ENCODE measurements around the gene LILRB2.
A peak's percentile ranks its signal among the peaks of the same experiment; 100 is the strongest.
"Not testable (repeated sequence)": the region's sequence is repeated elsewhere in the genome, so short reads cannot be mapped to it uniquely, and the experiment has no call there.

The LILRB2 gene

DNA sequence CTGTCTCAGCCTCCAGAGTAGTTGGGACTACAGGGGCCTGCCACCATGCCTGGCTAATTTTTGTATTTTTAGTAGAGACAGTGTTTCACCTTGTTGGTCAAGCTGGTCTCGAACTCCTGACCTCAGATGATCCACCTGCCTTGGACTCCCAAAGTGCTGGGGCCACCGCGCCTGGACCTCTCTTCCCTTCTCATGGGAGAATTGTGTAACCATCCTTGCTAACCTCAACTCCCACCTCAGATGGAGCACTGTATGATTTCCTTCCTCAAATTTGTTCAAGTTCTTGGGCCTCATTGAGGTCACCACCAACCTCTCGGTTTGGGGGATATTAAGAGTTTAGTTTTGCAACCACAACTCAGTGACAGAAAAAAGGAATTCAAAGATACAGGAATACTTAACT, 21.3 kb upstream of the LILRB2 start:
- peak; percentile 46 for DNase-seq

GRCh38 chr19:54299515-54299914, 18.6 kb upstream of the LILRB2 start:
- DNase-seq: no peak

DNA sequence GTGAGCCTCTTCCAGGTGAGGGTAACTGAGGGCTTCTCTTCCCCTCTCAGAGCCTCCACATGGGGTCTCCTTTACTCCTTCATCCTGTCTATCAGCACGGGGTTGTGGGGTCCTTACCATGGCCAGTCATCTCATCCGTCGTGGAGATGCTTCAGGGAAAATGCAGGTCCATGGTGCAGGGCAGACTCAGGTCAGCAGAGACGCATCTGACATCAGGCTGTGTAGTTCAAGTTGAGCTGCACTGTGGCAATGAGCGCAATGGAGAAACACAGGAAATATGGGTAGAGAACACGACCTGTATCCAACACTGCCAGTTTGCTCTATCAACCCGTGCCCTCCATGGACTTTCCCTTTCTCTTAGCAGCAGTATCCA, 18.2 kb upstream of the LILRB2 start:
- no peak for DNase-seq

- no peak for DNase-seq
These were observed 17.6 kb upstream of the LILRB2 start for GRCh38 chr19:54298357-54299125.

DNA sequence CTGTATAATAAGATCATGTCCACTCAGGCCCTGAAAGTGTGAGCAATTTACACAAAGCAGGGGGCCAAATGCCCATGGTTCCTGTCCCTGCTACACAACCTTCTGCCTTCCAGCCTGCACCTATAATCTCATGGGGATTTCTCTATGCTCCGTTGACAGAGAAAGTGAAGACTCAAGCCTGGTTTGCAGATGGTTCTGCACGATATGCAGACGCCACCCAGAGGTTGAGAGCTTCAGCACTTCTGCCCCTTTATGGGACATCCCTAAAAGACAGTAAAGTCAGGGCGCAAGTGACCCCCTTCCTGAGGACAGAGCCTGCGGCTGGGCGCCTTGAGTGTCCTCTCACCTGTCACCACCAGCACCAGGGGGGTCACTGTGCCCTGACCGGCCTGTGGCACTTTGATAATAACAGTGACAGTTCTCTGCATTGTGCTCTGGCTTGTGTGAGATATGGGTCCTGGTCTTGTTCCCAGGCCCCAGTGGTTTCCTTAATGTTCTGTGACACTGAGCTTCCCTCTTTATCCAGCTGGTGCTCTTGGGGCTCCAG, 16.9 kb upstream of the LILRB2 start:
- DNase-seq: peak; percentile 27

- DNase-seq: no peak
These were observed 13.6 kb upstream of the LILRB2 start for GRCh38 chr19:54294539-54294938.

GRCh38 chr19:54289160-54289559, 8.2 kb upstream of the LILRB2 start:
- DNase-seq: not testable (repeated sequence)

GRCh38 chr19:54287456-54287855, 6.5 kb upstream of the LILRB2 start:
- DNase-seq: no peak

DNA sequence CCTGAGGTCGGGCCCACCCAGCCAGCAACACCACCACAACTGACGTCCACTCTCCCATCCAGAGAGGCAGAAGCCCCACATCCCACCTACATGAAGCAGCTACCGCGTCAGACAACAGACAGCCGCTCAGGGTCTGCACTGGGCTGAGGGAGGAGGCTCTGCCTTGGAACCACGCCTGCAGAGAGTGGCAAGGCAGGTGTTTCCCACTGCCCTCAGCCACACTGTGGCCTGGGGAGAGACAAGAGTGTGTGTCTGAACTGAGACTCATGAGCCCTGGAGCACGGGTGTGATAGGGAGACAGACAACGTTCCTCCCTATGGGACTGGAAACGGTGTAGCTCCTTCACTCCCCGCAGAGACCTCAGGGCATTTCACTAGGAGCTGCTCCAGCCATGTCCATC, 5.4 kb upstream of the LILRB2 start:
- not testable (repeated sequence) for DNase-seq

DNA sequence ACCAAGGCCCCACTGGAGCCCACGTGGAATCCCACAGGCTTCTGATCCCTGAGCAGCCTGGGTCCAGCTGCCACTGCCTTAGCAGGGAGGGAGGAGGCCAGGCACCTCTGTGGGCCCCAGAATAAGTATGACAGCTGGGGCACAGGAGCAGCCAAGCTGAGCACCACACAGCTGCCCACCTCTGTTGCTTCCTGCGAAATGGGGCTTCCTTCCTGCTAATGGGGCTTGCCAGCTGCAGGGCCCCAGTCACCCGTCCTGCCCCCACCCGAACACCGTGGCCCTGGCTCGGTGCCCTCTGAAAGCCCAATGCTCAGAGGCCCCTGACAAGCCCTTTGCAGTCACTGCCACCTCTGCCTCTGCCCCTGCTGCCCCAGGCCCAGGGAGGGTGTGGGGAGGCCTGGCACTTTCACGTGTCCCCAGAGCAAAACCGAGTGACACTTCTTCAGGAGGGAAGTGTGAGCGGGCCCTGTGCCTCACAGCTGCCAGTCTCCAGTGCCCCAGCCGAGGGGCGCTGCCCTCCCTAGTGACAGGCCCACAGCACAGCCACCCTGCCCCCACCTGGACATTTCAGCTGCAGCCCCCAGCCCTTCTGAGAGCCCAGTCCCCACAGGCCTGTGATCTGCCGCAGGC, 4.6 kb upstream of the LILRB2 start:
- DNase-seq: not testable (repeated sequence)

DNA sequence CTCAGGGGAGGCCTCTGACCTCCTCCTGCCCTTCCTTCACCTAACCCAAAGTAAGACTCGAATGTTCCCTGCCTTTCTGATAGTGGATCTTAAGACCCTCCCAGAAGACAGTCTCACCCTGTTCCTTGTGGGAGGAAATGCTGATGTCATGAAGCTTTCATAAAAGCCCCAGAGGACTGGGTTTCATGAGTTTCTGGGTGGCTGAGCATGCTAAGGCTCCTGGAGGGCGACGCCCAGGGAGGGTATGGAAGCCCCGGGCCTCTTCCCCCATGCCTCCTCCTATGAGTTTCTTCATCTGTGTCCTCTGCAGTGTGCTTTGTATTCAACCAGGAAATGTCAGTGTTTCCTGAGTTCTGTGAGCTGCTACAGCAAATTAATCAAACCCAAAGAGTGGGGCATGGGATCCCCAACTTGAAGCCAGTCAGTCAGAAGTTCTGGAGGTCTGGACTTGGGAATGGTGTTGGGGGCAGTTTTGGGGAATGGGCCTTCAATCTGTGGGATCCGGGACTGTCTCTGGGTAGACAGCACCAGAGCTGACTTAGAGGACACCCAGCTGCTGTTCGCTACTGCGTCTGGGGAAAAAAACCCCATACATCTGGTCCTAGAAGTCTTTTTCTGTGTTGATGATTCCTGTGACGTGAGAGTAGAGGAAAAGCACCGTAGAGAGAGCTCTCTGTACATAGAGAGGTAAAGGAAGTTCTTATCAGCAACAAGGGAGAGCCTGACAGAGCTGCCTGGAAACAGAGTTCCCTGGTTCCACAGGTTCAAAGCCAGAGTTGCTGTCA, 2.0 kb upstream of the LILRB2 start:
- DNase-seq: peak; percentile 29

DNA sequence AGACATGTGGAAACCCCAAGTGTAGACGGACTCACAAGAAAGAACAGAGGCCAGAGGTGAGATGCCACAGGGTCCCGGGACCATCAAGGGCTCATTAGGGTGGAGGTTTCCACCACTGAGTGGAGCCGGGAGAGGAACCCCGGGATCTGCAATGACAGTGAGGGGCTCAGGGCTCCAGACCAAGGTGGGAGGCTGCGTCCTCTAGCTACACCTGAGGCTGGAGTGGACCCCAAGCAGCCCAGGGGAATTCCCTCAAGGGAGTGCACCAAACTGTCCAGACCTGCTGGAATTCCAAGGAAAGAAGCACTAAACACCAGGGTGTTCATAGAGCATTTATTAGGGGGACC, 792 bp upstream of the LILRB2 start:
- DNase-seq: not testable (repeated sequence)

GRCh38 chr19:54280441-54280840, 469 bp downstream of the LILRB2 start:
- DNase-seq: not testable (repeated sequence)

- DNase-seq: not testable (repeated sequence)
These were observed 885 bp downstream of the LILRB2 start for GRCh38 chr19:54280025-54280424.

DNA sequence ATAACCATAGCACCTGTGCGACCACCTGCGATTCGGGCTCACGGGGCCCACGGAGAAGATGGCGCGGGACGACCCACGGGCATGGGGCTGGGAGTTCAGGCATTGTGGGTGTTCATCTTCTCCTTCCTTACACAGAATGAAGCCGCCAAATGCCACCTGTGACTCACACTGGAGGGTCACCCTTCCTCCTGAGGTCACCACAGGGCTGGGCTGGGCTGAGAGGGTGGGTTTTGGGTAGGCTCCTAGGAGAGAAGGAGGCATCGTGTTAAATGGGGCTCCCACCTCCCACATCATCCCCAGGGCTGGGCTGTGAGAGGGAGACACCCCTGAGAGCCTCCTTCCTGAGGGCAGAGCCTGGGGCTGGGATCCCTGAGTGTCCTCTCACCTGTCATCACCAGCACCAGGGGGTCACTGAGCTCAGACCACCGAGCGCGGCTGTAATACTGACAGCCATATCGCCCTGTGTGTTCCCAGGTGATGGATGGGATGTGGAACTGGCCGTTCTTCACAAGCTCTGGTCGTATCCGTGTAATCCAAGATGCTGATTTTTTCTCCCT, 1.4 kb downstream of the LILRB2 start:
- DNase-seq: no peak

DNA sequence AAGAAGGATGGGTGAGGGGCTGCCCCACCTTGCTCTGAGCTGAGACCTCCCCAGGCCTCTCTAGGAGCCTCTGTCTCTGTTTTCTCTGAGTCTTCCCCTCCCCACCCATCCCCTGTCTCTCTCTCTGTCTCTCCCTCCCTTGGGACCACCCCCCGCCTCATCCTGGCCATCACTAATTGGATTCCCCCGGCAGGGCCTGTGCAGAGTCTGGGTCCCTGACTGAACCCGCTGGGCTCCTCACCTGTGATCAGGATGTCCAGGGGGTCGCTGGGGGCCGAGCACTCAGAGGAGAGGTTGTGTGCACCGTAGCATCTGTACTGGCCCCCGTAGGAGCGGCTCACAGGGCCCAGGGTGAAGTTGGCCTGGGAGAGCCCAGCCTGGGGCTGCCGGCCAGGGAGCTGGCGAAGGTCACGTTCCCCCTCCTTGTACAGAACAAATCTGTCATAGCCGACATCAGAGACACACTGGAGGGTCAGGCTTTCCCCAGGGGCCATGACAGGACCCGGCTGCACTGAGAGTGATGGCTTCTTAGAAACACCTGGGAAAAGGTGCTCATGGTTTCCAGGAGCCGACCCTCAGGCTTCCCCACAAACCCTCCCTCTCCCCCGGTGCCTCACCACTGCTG, 2.2 kb downstream of the LILRB2 start:
- DNase-seq: not testable (repeated sequence)

GRCh38 chr19:54278056-54278455, 2.9 kb downstream of the LILRB2 start:
- DNase-seq: not testable (repeated sequence)

- not testable (repeated sequence) for DNase-seq
These were observed 3.7 kb downstream of the LILRB2 start for GRCh38 chr19:54277111-54277615.

- DNase-seq: no peak
These were observed 5.0 kb downstream of the LILRB2 start for GRCh38 chr19:54275951-54276350.

DNA sequence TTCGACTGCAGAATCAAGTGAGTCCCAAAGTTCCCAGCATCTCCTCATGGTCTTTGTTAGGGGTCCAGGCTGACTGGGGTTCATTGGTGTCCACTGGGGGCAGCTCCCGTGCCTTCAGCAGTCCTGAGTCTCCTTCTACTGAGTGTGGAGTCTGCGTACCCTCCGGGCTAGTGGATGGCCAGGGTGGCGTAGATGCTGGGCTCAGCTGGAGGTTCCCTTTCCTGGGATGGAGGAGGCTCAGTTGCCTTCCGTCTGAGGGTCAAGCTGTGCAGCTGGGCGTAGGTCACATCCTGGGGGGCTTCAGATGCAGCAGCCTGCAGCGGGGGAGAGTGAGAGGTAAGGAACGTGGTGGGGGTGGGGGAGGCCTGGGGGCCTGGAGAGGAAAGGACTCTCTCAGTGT, 6.4 kb downstream of the LILRB2 start:
- not testable (repeated sequence) for DNase-seq

DNA sequence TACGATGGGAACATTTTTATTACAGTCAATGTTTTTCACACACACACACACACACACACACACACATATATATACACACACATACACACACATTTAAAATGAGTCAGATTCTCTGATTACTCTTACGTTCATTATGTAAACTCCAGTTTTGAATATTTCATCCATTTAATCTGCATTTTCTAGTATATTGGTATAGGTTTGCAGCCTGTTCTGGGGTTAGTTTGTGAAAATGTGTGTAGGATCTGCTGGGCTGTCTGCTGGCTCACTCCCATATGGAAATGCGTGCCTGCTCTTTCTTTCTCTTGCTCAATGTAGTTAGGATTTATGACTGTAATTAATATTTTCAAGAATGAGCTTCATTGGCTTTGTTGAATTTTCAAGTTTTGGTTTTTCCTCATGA, 7.1 kb downstream of the LILRB2 start:
- DNase-seq: no peak

DNA sequence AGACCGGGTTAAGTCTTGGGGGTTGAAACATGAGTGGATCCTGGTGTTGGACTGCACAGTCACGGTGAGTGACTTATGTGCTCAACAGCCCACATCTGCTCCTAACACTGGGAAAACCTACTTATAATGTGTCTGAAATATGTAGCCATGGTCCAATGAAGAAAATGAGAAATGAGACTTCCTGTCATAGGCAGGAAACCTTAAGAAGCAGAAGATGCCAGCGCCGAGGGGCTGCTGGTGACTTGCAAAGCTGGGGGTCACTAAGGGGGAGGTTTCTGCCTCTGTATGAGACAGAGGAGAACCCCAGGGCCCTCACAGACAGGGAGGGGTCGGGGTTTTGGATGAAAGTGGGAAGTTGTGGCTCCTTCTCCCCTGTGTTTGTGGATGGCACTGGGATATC, 8.7 kb downstream of the LILRB2 start:
- not testable (repeated sequence) for DNase-seq

DNA sequence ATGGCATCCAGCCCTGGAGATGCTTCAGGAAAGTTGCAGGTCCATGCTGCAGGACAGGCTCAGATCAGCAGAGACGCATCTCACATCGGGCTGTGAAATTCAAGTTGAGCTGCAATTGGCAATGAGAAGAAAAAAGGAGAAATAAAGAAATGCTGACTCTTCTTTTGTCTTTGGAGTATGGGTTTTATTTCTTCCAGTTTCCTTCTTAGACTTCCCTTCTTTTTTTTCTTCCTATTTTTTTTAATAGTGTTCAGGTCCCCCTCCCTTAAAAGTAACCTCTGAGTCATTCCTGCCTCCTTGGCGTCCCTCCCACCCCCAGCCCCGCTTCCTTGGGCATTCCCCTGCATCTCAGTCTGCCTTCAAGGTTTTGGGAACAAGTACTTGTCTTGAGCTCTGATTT, 9.3 kb downstream of the LILRB2 start:
- DNase-seq: not testable (repeated sequence)

Measured in GDM1 (cell line).